ENCODE results near the gene TRAPPC2L.

TRAPPC2L gene

DNA sequence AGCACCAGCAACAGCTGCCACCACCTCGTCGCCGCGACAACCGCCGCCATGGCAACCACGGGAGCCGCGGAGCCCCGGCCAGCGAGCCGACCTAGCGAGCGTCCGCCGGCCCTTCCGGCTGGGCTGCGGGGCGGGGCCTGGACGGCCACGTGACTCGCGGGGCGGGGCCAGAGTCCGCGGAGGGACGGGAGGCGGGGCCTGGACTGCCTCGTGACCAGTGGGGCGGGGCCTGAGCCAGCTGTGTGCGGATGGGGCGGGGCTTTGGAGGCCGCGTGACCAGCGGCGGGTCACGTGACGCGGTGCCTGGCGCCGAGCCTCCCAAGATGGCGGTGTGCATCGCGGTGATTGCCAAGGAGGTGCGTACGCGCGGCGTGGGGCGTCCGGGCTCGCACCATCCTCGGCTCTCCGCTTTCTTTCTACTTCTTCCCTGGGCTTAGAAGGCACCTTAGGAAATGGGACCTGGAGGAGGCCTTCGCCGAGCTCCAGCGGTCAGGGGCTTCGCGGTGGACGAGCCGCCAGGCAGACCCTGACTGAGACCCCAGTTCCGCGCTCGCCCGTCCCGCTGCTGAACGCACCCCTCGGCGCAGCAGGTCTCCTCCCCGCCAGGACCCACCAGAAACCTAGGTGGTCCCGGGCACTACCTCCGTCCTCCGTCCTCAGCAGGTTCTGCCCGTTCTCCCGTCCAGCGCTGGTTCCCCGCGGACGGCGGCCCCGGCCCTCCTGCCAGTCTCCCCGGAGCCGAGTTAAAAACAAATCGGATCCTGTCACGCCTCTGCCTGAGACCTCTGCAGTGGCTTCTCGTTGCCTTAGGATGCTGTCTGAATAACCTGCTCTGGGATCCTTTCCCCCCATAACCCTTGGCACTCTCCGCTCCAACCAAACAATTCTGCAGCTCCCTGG lies at the start of gene TRAPPC2L, which contains the start of gene GALNS:
TRAPPC2L (plus strand) TSS at position 300 of the 900 bp plus-strand sequence; CDS start at position 324, 24 bp downstream.
GALNS (minus strand) TSS at position 120 of the 900 bp plus-strand sequence; CDS start at position 50, 70 bp downstream.
- peak; percentile 99 to 100 for DNase-seq

DNA sequence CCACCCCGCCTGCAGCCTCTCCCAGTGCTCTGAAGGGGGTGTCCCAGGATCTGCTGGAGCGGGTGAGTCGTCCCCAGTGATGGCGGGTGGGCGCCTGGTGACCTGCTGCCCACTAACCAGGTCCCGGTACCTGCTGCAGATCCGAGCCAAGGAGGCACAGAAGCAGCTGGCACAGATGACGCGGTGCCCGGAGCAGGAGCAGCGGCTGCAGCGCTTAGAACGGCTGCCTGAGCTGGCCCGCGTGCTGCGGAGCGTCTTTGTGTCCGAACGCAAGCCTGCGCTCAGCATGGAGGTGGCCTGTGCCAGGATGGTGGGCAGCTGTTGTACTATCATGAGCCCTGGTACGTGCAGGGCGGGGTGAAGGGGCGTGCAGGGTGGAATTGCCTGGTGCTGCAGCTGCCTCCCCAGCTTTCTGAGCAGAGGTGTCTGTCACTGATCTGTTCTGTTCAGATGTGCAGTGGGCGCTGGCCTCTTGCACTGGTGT lies 49.7 kb upstream of the TRAPPC2L start:
- peak; percentile 37 to 40 for DNase-seq

DNA sequence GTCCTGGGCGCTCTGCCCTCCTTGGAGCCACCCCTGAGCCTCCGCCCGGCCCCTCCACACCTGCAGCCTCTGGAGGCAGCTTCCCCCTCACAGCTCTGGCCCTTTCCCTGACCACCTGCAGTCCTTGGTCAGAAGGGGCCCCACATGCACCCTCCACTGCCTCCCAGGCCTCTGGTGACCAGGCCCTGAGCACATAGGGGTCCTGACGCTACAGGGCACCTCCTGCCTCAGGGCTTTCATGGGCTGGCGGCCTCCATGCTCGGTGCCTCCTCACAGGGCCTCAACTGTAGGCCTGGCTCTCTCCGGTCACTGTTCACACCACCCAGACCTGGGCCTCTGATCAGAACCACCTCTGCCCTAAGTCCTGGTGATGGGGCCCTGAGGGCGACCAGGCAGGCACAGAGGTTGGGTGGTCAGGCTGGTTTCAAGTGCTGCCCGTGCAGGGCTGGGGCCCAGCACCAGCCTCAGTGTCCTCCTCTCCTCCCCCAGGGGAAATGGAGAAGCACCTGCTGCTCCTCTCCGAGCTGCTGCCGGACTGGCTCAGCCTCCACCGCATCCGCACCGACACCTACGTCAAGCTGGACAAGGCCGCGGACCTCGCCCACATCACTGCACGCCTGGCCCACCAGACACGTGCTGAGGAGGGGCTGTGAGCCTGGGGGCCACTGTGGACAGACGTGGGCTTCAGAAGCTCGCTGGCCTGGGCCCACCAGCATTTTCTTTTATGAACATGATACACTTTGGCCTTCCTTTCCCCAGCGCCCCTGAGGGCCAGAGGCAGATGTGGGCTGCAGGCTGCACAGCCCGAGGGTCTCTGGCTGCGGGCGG lies 49.1 kb upstream of the TRAPPC2L start:
- peak; percentile 37 to 40 for DNase-seq

GRCh38 chr16:88809068-88809675 lies 47.8 kb upstream of the TRAPPC2L start:
- DNase-seq: peak; percentile 59 to 60

- peak; percentile 57 to 60 for DNase-seq
Observed at GRCh38 chr16:88809676-88810165, 47.2 kb upstream of the TRAPPC2L start.

GRCh38 chr16:88810166-88810911 lies 46.6 kb upstream of the TRAPPC2L start:
- peak; percentile 74 to 79 for DNase-seq

DNA sequence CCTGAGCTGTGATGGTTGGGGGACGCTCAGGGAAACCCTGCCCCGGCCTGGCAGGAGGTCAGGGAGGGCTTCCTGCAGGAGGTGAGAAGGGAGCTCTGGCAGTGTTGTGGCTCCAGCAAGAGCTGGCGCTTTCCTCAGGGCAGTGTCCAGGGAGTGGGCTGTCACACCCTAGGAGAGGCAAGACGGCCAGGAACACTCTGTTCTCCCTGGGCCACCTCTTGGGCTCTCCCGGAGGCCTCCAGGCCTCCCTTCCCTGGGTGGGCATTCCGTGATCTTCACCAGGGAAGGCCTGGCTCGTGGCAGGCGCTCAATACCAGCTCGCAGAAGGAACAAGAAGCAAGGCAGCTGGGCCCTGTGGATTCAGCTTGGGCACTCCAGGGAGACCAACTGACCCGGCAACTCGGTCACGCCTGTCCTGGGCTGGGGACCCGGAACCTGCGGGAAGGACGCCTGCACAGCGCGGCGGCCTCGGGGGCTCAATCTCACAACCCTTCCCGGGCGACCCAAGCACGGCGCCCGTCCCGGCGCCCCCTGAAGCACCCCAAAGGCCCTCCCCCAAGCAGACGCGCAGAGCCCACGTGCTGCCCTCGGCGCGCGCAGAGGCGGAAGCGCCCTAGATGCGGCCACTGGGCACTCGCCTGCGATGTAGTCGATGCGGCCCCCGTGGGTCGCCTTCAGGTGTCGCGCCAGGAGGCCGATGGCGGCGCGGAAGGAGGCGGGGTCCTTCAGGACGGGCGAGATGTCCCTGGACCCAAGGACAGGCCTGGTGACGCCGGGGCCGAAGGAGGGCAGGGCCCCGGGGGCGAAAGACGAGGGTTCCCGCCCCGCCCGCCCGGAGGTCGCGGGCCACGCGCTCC lies 45.8 kb upstream of the TRAPPC2L start:
- DNase-seq: peak; percentile 82 to 83

GRCh38 chr16:88811769-88812512 lies 45.0 kb upstream of the TRAPPC2L start, which contains the start of gene APRT:
Gene APRT, minus strand, starts transcription at chr16:88811928. Its CDS starts 29 bp downstream, at chr16:88811899.
- DNase-seq: peak; percentile 99 to 100

DNA sequence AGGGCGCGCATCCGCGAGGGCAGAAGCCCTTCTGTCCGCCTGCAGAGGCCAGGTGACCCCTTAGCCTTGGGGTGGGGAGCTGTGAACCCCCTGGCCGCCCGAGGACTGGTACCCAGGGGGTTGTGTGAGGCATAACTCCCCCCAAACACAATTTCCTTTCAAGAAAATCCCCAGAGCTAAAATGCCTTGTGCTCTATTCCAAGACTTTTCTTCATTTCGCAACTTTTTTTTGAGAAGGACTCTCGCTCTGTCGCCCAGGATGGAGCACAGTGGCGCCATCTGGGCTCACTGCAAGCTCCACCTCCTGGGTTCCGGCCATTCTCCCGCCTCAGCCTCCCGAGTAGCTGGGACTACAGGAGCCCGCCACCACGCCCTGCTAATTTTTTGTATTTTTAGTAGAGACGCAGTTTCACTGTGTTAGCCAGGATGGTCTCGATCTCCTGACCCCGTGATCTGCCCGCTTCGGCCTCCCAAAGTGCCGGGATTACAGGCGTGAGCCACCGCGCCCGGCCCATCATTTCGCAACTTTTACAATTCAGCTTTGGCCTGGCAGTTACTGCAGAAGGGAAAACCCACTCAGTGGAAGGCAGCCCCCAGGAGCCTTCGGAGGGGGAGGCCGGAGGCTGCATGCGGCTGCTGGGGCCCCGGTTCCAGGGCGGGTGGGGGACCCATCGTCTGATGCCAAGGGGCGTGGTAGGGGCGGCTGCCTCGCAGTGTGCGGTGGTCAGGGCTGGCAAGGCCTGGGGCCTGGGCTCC lies 44.2 kb upstream of the TRAPPC2L start:
- peak in 1 of 2 experiments; percentile 67 for DNase-seq

- DNase-seq: no peak
Observed at GRCh38 chr16:88813269-88814143, 43.4 kb upstream of the TRAPPC2L start.

DNA sequence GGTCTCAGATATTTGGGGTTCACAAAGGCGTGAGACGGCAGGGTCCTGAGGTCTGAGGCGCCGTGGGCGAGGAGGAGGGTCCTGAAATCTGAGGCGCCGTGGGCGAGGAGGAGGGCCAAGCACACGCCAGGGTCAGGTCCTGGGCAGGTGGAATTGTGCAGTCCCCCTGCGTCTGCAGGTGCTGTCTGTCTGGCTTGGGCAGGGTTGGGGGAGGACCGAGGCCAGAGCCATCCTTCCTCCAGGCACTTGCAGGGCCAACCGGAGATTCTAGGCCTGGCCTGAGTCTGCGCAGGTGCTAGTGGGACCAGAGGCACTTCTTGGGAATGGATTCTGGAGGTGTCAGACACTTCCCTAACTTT lies 42.8 kb upstream of the TRAPPC2L start:
- DNase-seq: no peak

GRCh38 chr16:88815227-88815626 lies 41.7 kb upstream of the TRAPPC2L start:
- DNase-seq: no peak

GRCh38 chr16:88815901-88816589 lies 40.9 kb upstream of the TRAPPC2L start:
- peak; percentile 76 to 79 for DNase-seq

- DNase-seq: no peak
Observed at GRCh38 chr16:88816736-88817535, 40.0 kb upstream of the TRAPPC2L start.

DNA sequence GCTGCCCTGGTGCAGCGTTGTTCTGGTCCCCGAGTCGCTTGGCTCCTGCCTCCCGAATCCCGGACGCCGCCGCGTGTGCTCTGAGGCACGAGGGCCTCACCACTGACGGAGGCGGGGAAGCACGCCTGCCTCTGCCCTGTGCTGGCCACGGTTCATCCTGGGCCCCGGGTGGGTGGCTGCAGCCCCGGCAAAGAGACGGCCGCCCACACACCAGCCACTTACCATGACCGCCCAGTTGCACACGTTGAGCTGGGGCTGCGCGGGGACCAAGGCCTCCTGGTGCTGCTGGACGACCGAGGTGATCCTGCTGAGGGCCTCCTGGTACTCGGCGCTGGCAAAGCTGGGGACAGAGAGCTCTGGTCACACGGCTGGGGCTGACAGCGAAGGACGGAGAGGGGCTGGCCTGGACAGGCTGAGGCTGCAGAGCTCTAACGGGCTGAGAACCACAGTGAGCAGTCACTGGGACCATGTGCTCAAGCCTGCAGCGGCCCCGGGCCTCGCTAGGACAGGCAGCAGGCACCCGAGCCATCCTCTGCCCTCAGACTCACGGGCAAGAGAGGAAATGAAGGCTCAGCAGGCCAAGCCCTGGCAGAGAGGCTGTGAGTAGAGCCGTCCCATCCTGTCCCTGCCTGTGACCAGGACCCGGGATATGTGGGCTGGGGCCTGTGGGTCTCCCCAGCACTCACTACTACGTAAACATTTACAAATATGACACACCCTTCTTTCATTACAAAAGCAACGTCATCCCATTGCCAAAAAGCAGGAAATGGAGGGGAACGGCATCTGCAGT lies 38.9 kb upstream of the TRAPPC2L start:
- no peak for DNase-seq

GRCh38 chr16:88818575-88818874 lies 38.4 kb upstream of the TRAPPC2L start:
- DNase-seq: no peak

All from activated T-cell treated with anti-CD3 and anti-CD28 coated beads, Interleukin-2, amount 50 U/mL, for 48 hours (primary cell).